ENCODE data around the gene TMEM81. TPM values are rescaled to one million over a fixed set of nuclear protein-coding genes. Genes with fewer than 3 reads are reported as not detected.

The TMEM81 gene
- polyA plus RNA-seq, 1 of the 3 experiments (the other 2 are of a cell fraction) = 1.8 TPM

- DNase-seq = no peak
- TF ChIP-seq NFIC (IDR thresholded peaks at IDR 0.05; ENCODE audit: borderline replicate concordance) (no peak), MEF2A (IDR thresholded peaks at IDR 0.05; ENCODE audit: borderline replicate concordance, low read depth) (no peak), SIN3A (IDR thresholded peaks at IDR 0.05; ENCODE audit: borderline replicate concordance, low read depth, low read length) (no peak), CTCF (IDR thresholded peaks at IDR 0.05) (no peak), SMC3 (IDR thresholded peaks at IDR 0.05; ENCODE audit: low read depth, low read length) (no peak), FOXM1 (IDR thresholded peaks at IDR 0.05; ENCODE audit: low read depth) (no peak), MAX (IDR thresholded peaks at IDR 0.05; ENCODE audit: low read depth) (no peak), RFX5 (IDR thresholded peaks at IDR 0.05; ENCODE audit: low read length) (no peak), TCF12 (IDR thresholded peaks at IDR 0.05) (no peak), REST (IDR thresholded peaks at IDR 0.05; ENCODE audit: low read depth, low read length) (no peak), RXRA (IDR thresholded peaks at IDR 0.05; ENCODE audit: borderline replicate concordance, low read depth) (no peak), JUND (IDR thresholded peaks at IDR 0.05) (no peak), GATA2 (CRISPR knock-in tag; IDR thresholded peaks at IDR 0.05) (no peak), EP300 (IDR thresholded peaks at IDR 0.05; ENCODE audit: borderline replicate concordance in 1 of 2, low read depth in 1 of 2, low read length in 1 of 2) (no peak), FOXJ3 (CRISPR knock-in tag; IDR thresholded peaks at IDR 0.05) (no peak), YY1 (IDR thresholded peaks at IDR 0.05; ENCODE audit: low read depth) (no peak), FOSL2 (IDR thresholded peaks at IDR 0.05; ENCODE audit: borderline replicate concordance, low read depth) (no peak), POLR2AphosphoS5 (IDR thresholded peaks at IDR 0.05; ENCODE audit: low read depth, low read length) (no peak), USF1 (IDR thresholded peaks at IDR 0.05; ENCODE audit: borderline replicate concordance, low read depth) (no peak)
- Histone ChIP-seq H3K9me2 (no peaks in the 10 kb centered on the region), H3F3A (replicated peaks; ENCODE audit: insufficient read depth) (no peaks in the 10 kb centered on the region), H3K27ac (ENCODE audit: low read depth in 2 of 2, low read length in 1 of 2) (no peak overlapping the region), H3K4me3 (ENCODE audit: low read depth in 2 of 2, low read length in 1 of 2) (no peak overlapping the region), H2AFZ (ENCODE audit: low read depth) (no peak overlapping the region), H3K9ac (no peak overlapping the region), H3K4me1 (ENCODE audit: control insufficient read depth in 1 of 2, insufficient read depth in 2 of 2, low read depth in 1 of 2, low read length in 1 of 2) (peaks cover 0 to 5% of the 10 kb centered on the region in 2 experiments; a peak in 1 of 4 replicates), H3K4me2 (no peak overlapping the region), H4K20me1 (ENCODE audit: insufficient read depth) (no peaks in the 10 kb centered on the region), H3K9me3 (no peaks in the 10 kb centered on the region), H3K27me3 (ENCODE audit: insufficient read depth) (no peaks in the 10 kb centered on the region), H3K79me2 (ENCODE audit: insufficient read depth) (no peaks in the 10 kb centered on the region), H3K36me3 (replicated peaks in 1 of 2; ENCODE audit: control insufficient read depth in 1 of 2, insufficient read depth in 2 of 2, low read length in 1 of 2) (no peaks in the 10 kb centered on the region)
- POLR2A ChIA-PET = interaction anchor here (1.5 kb wide), 1 partner anchor 73 kb away, joined by 3 read pairs; no protein-coding TSS in a partner anchor
- 88% methylated on average over 7 of the region's 8 CpGs for WGBS (ENCODE audit: low lambda C conversion rate)
- CTCF ChIA-PET = interaction anchor here (0.6 to 18.8 kb wide), 33 partner anchors 10 to 316 kb away, joined by 3 to 756 read pairs (median 15); partner anchors contain the start of genes CNTN2, RBBP5 and TMEM81
Observed at GRCh38 chr1:205062319-205062718, 21.9 kb downstream of the TMEM81 start.

Measured in SK-N-SH (cell line).